ENCODE measurements around the gene ING5.

The ING5 gene

GRCh38 chr2:241666627-241667400 is 35.0 kb upstream of the ING5 start:
- no peak for TF ChIP-seq CTCF (IDR thresholded peaks at IDR 0.05)
- Histone ChIP-seq H3K27ac (no peak overlapping the region), H3K4me3 (no peak overlapping the region)
- no peak for DNase-seq (ENCODE audit: low spot score)

GRCh38 chr2:241668354-241668753 is 33.5 kb upstream of the ING5 start:
- no peak overlapping the region for H3K27ac ChIP-seq
- no peak for TF ChIP-seq CTCF (IDR thresholded peaks at IDR 0.05)
- DNase-seq (ENCODE audit: low spot score), result no peak
- no peak overlapping the region for H3K4me3 ChIP-seq

- Histone ChIP-seq H3K27ac (no peak overlapping the region), H3K4me3 (no peak overlapping the region)
- DNase-seq (ENCODE audit: low spot score), result no peak
- TF ChIP-seq CTCF (IDR thresholded peaks at IDR 0.05), result no peak
Measured at GRCh38 chr2:241668839-241669238, 33.0 kb upstream of the ING5 start.

- Histone ChIP-seq H3K27ac (no peak overlapping the region), H3K4me3 (no peak overlapping the region)
- no peak for DNase-seq (ENCODE audit: low spot score)
- no peak for TF ChIP-seq CTCF (IDR thresholded peaks at IDR 0.05)
Measured at GRCh38 chr2:241670333-241671110, 31.3 kb upstream of the ING5 start.

GRCh38 chr2:241671457-241672240 is 30.2 kb upstream of the ING5 start:
- Histone ChIP-seq H3K4me3 (no peak overlapping the region), H3K27ac (no peak overlapping the region)
- no peak for DNase-seq (ENCODE audit: low spot score)
- TF ChIP-seq CTCF (IDR thresholded peaks at IDR 0.05), result no peak

GRCh38 chr2:241672243-241673188 is 29.3 kb upstream of the ING5 start:
- Histone ChIP-seq H3K4me3 (no peak overlapping the region), H3K27ac (no peak overlapping the region)
- TF ChIP-seq CTCF (IDR thresholded peaks at IDR 0.05), result no peak
- DNase-seq (ENCODE audit: low spot score), result no peak

Data from coronary artery (tissue), 2 donors.